ENCODE results near the gene ZDHHC14. TPM values are rescaled to one million over a fixed set of nuclear protein-coding genes. Genes with fewer than 3 reads are reported as not detected.

ZDHHC14 gene
- total and polyA plus RNA-seq, 2 of the 8 experiments (the other 6 are each of a cell fraction or from before 2014, with no cell fraction given), result 2.9 to 5.3 TPM

GRCh38 chr6:157607317-157608109 is 226.5 kb downstream of the ZDHHC14 start (continued):
- no peak for TF ChIP-seq CHD7 (IDR thresholded peaks at IDR 0.05; ENCODE audit: insufficient replicate concordance, low read length)
